Midbrain (tissue), 1 donor: Measurements from ENCODE around the gene OR51I2.
A peak's percentile ranks its signal among the peaks of the same experiment; 100 is the strongest.

Source experiments
- DNase-seq: peaks from one replicate; lab custom pipeline; 2025; lab: John Stamatoyannopoulos, UW

The OR51I2 gene, protein sequence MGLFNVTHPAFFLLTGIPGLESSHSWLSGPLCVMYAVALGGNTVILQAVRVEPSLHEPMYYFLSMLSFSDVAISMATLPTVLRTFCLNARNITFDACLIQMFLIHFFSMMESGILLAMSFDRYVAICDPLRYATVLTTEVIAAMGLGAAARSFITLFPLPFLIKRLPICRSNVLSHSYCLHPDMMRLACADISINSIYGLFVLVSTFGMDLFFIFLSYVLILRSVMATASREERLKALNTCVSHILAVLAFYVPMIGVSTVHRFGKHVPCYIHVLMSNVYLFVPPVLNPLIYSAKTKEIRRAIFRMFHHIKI

GRCh38 chr11:5449023-5449422, at the start of gene OR51I2:
Gene OR51I2 (plus strand): TSS chr11:5449323. CDS start chr11:5453489, 4,166 bp downstream.
- DNase-seq, result no peak

DNA sequence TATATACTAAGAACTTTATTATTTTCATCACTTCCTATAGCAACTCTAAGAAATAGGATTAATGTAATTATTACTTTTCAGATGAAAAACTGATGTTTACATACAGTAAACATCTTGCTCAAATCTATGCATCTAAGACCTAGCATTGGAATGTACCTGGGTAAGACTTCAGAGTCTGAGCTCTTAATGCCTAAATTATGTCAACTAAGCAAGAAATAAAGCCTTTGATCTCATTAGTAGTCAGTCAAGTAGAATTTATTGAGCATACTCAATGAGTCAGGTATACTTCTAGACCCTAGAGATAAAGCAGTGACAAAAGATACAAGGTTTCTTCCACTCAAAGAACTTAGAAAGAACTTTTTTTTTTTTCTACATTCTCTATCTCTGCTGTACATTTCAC, 44.0 kb upstream of the OR51I2 start:
- DNase-seq, result no peak

DNA sequence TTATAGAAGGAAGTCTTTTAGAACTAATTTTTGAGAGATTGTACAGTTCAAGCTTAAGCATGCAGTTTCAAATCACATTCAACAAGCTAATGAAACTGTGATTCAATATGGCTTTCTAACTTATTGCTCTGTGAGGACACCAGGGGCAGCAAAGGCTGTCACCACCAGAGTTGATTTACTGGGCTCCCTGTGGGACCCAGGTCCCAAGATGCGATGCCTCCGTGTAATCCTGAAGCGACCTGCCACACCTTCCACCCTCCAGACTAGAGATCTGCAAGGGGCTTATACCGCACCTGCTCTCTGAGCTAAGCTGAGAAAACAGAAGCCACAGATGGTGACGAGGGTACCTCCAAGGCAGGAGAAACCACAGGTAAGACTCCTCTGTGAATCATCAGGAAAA, 28.1 kb upstream of the OR51I2 start:
- DNase-seq, result no peak

DNA sequence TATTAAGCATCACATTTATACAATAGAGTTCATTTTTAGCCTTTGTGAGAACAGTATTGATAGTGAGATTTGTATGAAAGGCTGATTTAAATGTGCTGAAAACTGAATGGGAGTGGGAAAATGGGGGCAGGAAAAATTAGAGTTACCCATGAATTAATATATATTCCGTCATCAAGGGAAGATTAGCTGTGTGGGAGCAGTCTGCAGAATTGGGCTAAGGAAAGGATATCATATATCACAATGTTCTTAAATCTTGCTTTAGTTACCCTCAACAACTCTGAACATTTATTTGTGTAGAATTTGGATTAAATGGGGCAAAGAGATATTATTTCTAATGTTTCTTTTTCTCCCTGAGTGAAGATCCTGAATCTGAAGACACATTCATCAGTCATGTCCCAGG, 27.3 kb upstream of the OR51I2 start, which contains the start of gene OR51Q1:
Gene OR51Q1 (plus strand): TSS at position 301 of the 400 bp plus-strand sequence. CDS start 90 bp downstream, at position 391.
- DNase-seq, result no peak

DNA sequence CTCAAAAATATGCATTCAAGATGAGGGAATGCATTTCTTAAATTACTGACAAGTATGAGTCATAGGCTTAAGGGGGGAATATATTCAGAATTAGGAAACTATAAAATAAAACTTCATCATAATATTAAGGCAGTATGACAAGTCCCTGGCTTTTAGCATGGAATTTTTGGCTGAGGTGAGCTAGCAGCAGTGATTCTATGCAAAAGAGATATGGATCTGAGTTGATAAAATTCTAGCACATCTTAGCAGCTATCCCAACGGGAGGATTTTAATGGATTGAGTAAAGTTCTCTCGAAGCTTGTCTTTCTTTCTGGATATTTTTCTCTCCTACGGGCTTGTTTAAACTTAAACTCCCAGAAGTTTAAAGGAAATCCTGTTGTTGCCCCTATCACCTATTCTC, 26.0 kb upstream of the OR51I2 start:
- no peak for DNase-seq

DNA sequence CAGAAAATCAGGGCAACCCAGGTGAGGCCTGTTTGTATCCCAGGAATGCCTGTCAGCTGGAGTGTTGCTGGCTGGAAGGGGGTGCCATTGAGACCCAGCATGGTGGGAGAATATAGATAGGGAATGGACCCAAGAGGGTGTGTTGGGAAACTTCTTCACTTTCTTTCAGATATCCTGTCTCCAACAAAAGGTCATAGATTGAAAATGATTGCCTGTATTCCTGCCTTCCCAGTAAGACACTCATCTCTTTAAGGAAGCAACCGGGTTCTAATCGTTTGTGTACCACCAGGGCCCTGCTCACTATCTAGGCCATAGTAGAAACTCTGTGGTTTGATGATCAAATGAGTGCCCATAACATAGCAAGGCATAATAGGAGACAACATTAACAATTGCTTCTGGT, 7.7 kb upstream of the OR51I2 start, which contains the start of gene OR51I1:
Gene OR51I1 (minus strand): TSS at position 101 of the 400 bp plus-strand sequence. CDS start 0 bp downstream, at position 101.
- DNase-seq, result no peak

- no peak for DNase-seq
Observed at GRCh38 chr11:5443835-5444393, 5.2 kb upstream of the OR51I2 start.

DNA sequence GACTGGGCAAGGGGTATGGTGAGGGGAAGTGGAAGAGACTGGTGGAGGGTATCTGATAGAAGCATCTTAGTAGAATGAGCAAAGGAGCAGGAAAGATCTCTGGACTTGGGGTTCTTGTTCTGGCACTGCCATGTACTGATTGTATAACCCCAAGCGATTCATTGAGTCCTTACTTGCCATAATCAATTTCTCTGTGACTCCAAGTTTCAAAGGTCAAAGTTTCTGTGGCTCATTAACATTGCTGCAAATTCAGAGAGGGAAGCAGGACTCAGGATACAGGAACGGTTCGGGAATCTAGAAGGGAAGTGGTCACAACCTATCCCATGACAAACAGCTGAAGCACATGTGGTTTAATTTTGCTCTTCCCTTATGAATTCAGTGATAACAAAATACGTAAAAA, 309 bp downstream of the OR51I2 start:
- no peak for DNase-seq

- DNase-seq, result no peak
Observed at GRCh38 chr11:5460983-5461621, 12.0 kb downstream of the OR51I2 start.

- no peak for DNase-seq
Observed at GRCh38 chr11:5467527-5467926, 18.4 kb downstream of the OR51I2 start.

- DNase-seq, result no peak
Observed at GRCh38 chr11:5473921-5474320, 24.8 kb downstream of the OR51I2 start.

DNA sequence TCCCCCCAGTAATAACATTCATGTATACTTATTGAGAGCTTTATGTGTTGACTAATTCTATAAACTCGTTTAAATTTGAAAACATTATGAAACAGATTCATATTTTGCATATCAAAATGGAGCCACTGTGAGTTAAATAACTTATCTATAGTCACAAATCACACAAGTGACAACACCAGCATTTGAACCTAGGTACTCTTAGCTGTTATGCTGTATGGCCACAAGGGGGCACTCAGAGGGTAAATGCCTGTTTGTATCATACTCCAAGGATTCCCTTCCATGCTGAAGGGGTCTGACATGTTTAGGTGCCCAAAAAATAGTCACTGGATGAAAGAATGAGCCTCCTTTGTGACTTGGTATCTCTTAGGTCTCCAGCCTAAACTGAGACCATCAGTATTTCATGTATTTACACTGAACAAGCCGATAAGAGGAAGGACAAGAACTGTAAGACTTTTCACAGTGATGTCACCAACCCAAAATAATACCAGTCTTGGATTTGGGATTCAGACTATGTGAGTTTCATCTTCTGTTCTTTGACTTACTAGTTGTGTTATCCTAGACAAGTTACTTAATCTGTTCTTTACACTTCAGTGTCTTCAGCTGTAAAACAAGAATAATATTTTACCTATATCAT, 27.2 kb downstream of the OR51I2 start:
- DNase-seq, result peak; percentile 31

- no peak for DNase-seq
Observed at GRCh38 chr11:5486003-5486402, 36.9 kb downstream of the OR51I2 start.

DNA sequence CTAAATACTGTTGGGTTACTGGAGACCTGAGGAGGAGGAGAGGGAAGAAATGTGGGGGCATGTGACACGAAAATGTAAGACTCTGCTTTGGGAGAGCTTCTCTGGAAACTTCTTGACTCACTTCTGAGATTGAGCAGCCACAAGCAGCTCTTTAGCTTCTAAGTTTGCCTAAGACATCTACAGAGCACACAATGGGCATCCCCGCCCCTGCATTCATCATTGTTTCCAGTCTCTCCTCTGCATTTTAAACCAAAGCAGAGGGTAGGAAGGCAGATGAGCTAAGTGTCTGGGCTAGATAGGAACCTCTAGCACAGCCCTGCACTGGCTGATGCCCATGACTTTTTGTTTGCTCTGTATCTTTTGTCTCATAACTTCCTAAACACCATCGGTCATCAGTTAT, 37.3 kb downstream of the OR51I2 start:
- DNase-seq, result no peak

- no peak for DNase-seq
Observed at GRCh38 chr11:5488385-5488784, 39.3 kb downstream of the OR51I2 start, which contains the start of gene OR52D1. Gene OR52D1 (plus strand): TSS chr11:5488685. CDS start chr11:5488707, 22 bp downstream.

GRCh38 chr11:5488798-5489399, 39.8 kb downstream of the OR51I2 start:
- DNase-seq, result no peak

GRCh38 chr11:5489576-5490357, 40.6 kb downstream of the OR51I2 start:
- no peak for DNase-seq

DNA sequence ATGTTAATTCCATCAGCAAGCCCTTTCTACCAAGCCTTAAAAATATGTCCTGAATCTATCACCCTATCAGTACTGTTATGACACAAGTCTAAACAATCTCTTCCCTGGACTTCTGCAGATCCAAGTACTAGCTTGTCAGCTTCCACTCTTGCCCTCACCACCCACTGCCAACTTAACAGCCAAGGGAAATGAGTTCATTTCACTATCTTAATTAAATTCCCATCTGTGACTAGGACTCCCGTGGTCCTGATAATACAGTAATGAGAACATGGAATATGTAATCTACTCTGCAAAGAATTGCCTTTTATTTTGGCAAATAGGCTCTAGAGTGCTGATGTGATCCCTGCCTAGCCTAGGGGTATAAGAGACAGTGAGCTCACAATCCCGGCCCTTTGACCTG, 50.5 kb downstream of the OR51I2 start:
- DNase-seq, result no peak

DNA sequence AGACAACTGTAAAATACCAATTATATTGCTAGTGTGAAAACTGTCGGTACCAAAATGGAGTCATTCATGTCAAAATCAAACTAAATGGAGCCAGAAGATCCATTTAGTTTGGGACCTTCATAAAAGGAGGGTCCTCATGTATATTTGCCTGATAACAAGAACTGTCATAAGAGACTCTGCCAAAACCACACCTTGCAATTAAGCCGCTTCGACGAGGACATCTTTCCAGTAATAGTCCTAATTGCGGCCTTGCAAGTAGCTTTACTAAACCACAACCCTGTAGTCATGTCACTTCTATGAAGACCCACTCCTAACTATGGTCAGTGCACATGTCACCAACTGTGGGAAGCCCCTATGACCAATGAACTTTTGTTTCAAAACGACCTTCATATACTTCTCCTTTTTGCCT, 51.3 kb downstream of the OR51I2 start:
- no peak for DNase-seq

- no peak for DNase-seq
Observed at GRCh38 chr11:5504403-5504921, 55.3 kb downstream of the OR51I2 start.
